ENCODE measurements around the gene DTX2. TPM values are rescaled to one million over a fixed set of nuclear protein-coding genes. Genes with fewer than 3 reads are reported as not detected.
"Not testable (repeated sequence)": the region's sequence is repeated elsewhere in the genome, so short reads cannot be mapped to it uniquely, and the experiment has no call there.

DTX2 gene
- polyA plus RNA-seq, 4 donors = 6.5 to 9.4 (median 7.5) TPM

DNA sequence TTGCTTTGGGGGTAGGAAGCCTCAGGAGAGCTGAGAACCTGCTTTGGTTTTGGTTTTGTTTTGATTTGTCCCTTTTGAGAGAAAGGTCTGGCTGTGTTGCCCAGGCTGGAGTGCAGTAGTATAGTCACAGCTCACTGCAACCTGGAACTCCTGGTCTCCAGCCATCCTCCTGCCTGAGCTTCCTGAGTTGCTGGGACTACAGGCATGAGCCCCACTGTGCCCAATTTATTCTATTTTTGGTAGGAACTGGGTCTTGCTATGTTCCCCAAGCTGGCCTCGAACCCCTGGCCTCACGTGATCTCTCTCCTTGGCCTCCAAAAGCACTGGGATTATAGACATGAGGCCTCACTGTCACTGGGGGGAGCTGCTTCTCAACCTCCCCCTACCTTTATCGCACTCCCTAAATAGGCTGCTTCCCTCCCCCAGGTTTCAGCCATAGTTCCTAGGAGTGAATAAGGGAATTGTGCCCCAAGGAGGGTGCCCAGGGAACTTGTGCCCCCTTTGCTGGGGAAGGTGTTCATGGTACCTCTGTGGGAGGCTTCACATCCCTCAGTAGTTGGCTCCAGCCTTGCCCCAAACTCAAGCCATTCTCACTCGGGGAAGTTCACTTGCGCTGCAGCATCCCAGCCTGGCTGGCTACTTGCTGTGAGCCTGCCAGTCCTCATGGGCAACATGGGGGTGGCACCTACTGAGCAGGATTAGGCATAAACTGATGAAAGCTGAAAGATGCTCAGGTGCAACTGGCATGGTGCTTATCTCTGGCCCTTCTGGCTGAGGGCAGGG lies 18.7 kb upstream of the DTX2 start:
- not testable (repeated sequence) for DNase-seq (ENCODE audit: low read depth in 4 of 4, low spot score in 3 of 4)

DNA sequence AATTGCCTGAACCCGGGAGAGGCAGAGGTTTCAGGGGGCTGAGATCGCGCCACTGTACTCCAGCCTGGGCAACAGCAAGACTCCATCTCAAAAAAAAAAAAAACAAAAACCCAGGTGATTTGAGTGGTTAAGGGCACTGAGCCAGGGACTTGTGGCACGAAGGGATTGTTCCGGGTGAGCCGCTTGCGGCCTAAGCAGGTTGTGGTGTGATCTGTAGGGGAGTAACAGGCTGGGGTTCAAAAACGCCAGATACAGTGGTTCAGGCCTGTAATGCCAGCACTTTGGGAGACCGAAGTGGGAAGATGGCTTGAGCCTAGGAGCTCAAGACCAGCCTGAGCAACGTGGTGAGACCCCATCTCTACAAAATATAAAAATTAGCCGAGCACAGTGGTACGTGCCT lies 17.7 kb upstream of the DTX2 start:
- not testable (repeated sequence) for DNase-seq (ENCODE audit: low read depth in 4 of 4, low spot score in 3 of 4)

DNA sequence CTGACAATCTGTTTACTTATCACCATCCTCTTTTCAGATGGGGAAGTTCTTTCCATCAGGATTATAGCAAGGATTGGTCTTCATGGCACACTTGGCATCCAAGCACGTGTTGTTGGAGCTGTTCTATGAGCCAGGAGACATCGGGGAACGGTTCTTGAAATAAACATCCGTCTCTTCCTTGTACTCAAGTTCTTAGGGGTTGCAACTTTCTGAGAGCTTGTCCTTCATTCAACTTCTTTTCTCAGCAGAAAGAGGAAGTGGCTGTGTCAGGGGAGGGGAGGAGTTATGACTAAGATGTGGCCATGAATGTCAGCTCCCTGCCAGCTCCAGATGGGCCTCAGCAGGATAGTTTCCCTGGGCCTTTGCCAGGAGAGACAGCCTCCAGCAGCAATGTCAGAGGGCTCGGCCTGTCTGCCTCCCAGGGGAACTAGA lies 15.9 kb upstream of the DTX2 start:
- not testable (repeated sequence) for DNase-seq (ENCODE audit: low read depth in 4 of 4, low spot score in 3 of 4)

DNA sequence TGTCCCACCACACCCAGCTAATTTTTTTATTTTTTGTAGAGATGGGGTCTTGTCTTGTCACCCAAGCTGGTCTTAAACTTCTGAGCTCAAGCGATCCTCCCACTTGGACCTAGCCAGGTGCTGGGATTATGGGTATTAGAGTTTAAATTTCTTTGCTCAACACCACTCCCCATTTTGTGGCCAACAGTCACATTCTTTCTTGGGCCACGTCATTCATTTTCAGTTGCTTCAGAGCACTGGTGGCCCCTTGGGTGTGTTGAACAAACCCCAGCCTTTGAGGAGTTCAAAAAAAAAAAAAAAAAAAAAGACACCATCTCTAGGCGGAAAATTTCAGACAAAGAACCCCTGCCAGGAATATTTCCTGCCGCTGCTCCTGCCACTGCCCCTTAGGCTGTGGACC lies 4.5 kb upstream of the DTX2 start:
- not testable (repeated sequence) for DNase-seq (ENCODE audit: low read depth in 4 of 4, low spot score in 3 of 4)

DNA sequence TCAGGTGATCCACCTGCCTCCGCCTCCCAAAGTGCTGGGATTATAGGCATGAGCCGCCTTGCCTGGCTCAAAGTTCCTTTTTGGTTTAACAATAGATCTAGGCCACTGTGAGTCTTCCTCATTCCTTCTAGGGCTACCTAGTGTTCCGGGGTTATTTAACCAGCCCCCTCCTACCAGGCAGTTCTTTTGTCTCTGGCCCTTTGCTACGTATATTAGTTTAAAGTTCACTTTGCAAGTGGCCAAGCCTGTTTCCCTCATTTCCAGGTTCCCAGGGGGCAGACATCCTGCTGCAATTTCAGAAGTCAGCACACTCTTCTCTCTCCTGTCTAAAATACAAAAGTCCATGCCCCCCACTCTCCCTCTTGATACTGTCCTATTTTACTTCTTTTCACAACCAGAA lies 3.0 kb upstream of the DTX2 start:
- DNase-seq (ENCODE audit: low read depth in 4 of 4, low spot score in 3 of 4) = not testable (repeated sequence)

DNA sequence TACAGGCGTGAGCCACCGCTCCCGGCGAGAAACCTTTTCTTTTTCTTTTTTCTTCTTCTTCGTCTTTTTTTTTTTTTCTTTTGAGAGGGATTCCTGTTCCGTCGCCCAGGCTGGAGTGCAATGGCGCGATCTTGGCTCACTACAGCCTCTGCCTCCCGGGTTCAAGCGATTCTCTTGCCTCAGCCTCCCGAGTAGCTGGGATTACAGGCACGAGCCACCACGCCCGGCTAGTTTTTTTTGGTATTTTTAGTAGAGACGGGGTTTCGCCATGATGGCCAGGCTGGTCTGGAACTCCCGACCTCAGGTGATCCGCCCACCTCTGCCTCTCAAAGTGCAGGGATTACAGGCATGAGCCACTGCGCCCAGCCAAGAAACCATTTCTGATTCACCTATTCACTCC lies 742 bp upstream of the DTX2 start:
- not testable (repeated sequence) for DNase-seq (ENCODE audit: low read depth in 4 of 4, low spot score in 3 of 4)

DNA sequence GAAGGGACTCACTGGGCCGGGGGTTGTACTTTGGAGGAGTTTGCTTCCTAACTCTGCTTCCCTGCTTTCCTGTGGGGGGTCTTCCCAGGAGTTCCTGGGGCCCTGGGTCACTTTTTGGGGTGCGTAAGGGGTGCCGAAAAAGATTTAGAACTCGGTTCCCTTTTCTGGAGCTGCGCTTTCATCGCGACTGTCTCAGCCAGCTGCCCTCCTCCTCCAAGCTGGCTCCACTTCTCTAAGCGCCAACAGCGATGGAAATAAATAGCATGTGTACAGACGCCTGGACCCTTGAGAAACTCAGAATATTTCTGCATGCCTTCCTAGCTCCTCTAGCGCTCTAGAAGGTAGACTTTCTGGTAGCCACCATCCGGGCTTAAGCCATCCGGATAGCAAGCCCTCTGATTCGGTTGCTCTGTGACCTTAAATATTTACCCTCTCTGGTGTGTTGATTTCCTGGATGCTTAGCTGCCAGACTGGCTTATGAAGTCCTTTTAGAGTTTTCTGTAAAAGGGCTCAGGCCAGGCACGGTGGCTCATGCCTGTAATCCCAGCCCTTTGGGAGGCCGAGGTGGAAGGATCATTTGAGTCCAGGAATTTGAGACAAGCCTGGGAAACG lies 868 bp downstream of the DTX2 start:
- not testable (repeated sequence) for DNase-seq (ENCODE audit: low read depth in 4 of 4, low spot score in 3 of 4)

DNA sequence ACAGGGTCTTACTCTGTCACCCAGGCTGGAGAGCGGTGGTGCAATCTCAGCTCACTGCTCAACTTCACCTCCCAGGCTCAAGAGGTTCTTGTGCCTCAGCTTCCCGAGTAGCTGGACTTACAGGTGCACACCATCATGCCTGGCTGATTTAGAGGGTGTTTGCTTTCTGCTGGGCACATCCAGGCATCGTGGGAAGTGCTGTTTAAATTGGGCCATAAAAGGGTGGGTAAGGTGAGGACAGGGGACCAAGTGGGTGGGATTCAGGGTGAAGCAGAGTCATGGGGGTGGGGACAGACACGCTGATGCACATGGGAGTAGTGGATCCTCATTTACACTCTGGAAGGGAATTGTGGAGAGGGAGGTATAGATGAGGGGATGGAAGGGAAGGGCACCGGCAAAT lies 3.5 kb downstream of the DTX2 start:
- DNase-seq (ENCODE audit: low read depth in 4 of 4, low spot score in 3 of 4) = not testable (repeated sequence)

DNA sequence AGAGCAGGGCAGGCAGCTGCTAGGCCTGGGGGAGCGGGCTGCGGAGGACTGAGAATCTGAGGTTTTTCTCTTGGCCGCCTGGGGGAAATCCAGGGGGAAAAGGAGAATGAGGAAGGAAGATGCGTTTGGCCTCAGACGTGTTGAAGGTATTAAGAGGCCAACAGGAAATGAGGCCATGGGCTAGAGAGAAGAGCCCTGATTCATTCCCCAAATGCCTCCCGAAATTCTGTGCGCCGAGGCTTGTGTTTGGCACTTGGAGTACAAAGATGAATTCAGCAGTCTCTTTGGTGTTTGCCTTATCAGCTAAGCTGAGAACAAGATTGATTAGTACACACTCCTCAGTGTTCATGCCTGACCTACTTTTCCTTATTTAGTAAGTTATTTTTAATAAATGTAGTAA lies 4.4 kb downstream of the DTX2 start:
- not testable (repeated sequence) for DNase-seq (ENCODE audit: low read depth in 4 of 4, low spot score in 3 of 4)

DNA sequence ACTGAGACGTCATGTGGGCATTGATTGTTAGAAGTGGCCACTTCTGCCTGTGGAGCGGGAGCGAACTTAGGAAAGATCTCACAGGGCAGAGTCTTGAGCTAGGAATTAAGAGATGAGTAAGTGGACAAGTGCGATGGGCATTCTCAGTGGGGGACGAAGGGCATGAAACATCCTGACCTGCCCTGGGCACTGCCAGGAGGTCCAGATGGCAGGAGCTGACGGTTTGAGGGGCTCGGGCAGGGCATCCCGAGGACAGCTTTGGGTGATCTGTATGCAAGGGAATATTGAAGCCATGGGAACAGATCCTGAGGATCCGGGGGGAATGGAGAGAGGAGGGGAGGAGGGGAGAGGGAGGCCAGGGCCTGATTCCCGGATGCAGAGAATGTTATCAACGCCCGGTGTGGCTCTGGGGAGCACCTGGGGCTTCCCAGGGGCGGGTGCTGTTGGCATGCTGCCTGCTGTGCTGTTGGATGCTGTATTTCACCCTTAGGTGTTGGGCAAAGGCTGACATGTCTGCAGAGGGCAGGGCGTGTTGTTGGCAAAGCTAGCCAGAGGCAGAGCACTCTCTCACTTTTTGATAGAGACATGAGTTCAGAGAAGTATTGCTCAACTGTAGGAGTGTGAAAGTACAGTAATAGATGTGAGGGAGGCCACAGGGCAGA lies 6.4 kb downstream of the DTX2 start:
- not testable (repeated sequence) for DNase-seq (ENCODE audit: low read depth in 4 of 4, low spot score in 3 of 4)

DNA sequence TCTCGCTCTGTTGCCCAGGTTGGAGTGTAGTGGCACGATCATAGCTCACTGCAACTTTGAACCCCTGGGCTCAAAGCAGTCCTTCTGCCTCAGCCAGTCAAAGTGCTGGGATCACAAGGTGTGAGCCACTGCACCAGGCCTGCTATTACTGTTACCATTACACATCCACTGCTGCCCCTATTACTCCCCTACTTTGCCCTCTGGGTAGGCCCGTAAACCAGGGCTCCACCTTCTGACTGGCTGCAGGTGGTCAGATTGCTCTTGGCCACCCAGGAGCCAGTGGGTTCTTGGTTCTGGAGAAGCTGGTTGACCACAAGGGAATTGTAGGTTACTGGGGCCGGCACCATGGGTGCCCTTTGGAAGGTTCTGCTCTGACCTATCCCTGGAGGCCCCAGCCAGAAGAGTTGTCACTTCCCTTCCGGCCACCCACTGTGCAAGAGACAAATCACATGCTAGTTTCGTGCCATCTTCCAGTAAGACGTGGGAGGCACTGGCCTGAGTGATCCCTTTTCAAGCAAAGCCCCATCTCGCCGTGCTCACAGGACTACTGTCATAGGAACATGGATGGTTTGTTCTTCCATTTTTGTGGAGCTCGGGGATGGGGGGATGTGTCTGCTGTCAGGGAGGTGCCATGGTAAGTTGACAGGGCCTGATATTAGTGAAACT lies 10.2 kb downstream of the DTX2 start:
- not testable (repeated sequence) for DNase-seq (ENCODE audit: low read depth in 4 of 4, low spot score in 3 of 4)

DNA sequence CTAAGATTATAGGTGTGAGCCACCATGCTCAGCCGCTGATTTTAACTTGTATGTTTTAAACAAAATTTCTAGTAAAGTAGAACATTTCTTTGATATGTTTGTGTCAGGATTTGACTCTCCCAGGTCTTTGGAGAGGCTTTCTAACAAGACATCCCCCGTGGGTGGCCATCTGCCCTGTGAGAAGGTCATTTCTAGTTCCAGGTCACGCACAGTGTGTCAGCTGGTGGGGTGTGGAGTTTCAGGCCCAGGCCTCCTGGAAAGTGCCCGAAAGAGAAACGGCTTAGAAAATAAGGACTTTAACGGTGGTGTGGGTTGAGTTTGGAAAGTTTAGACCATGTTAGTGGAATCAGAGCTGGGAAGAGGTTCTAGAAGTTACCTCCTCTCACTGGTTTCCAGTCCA lies 11.6 kb downstream of the DTX2 start:
- DNase-seq (ENCODE audit: low read depth in 4 of 4, low spot score in 3 of 4) = not testable (repeated sequence)

DNA sequence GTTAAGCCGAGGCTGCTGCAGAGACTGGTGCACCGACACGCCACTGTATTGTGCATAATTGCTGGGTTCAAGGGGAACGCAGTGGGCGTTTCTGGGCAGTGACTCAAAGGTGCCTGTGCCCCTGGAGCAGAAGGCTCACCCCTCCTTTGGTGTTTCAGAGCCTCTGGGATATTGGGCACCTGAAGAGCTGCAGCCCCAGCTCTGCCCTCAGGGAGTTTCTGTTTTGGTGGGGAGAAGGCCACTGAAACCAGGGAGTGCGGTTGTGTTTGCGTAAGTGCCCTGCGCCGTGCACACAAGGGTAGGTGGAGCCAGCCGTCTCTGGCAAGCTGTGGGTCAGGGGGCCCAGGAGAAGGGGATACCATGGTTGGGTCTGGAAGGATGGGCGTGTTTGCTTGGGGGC lies 14.8 kb downstream of the DTX2 start:
- not testable (repeated sequence) for DNase-seq (ENCODE audit: low read depth in 4 of 4, low spot score in 3 of 4)

DNA sequence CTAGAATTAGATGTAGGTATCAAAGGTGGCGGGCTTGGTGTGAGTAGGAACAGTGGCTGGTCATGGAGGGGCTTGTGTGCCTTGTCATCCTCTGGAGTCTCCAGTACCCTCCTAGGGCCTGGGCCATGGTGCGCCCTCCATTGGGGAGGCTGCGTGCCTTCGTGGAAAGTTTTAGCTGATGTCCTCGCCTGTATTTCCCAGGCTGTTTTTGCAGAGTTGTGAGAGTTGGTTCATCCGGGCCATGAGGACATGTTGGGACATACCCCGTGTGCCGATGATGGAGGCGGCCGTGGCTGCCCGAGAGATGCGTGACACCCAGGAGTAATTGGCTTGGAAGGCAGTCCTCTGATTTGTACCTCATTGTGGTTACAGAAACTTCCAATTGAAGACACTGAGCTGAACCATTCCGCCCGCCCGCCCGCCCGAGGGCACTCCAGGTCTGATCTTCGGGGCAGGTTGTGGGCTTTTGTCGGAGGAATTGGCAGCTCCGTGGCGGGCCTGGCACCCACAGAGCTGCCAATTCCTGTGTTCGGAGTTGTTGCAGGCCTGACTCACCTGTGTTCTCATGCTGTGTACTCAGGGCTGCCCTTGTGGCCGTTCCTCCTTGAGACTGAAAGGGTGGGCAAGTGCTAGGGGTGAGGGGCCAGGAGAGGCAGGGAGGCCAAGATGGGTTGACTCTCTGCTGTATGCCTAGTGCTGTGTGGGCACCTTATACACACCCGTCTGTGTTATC lies 15.4 kb downstream of the DTX2 start:
- DNase-seq (ENCODE audit: low read depth in 4 of 4, low spot score in 3 of 4) = not testable (repeated sequence)

DNA sequence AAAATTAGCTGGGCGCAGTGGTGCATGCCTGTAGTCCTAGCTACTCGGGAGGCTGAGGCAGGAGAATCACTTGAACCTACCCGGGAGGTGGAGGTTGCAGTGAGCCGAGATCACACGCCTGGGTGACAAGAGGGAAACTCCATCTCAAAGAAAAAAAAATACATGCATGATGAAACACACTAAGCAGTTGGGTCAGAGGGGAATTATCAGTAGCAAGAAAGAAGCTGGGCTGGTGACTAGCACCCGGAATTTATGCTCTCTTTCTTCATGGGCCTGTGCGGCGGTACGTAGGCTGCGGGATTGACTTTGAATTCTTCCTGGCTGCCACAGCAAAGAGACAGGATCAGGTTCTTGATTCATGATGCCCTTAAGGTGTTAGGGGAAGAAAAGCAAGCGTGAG lies 18.1 kb downstream of the DTX2 start:
- DNase-seq (ENCODE audit: low read depth in 4 of 4, low spot score in 3 of 4) = not testable (repeated sequence)

DNA sequence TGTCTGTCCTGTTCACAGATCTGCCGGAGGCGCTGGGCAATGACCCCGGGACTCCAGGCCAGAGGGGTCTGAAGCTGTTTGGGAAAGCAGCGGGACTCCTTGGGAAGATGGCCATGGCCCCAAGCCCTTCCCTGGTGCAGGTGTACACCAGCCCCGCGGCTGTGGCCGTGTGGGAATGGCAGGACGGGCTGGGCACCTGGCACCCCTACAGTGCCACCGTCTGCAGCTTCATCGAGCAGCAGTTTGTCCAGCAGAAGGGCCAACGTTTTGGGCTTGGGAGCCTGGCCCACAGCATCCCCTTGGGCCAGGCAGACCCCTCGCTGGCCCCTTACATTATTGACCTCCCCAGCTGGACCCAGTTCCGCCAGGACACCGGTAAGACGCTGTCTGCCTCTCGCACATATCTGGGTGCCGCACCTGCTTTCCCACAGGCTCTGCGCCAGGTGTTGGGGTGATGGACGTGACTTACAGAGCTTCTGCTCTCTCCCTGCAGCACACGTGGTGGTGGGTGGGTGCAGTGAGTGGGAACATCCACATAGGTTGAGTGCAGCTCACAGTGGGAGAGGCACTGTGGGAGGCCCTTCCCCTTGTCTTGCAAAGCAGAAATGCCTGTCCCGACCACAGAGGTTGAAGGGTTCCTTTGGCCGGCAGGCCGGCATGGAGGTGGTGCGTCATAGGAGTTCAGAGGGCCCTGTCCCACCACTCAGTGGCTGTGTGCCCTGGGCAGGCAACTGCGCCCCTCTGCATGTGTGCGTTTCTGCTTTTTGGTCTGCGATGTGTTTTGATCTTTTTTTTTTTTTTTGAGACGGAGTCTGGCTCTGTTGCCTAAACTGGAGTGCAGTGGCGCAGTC lies 19.1 kb downstream of the DTX2 start:
- not testable (repeated sequence) for DNase-seq (ENCODE audit: low read depth in 4 of 4, low spot score in 3 of 4)

DNA sequence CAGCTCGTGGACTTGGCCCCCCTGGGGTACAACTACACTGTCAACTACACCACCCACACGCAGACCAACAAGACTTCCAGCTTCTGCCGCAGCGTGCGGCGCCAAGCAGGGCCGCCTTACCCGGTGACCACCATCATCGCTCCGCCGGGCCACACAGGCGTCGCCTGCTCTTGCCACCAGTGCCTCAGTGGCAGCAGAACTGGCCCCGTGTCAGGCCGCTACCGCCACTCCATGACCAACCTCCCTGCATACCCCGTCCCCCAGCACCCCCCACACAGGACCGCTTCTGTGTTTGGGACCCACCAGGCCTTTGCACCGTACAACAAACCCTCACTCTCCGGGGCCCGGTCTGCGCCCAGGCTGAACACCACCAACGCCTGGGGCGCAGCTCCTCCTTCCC lies 21.2 kb downstream of the DTX2 start:
- DNase-seq (ENCODE audit: low read depth in 4 of 4, low spot score in 3 of 4) = not testable (repeated sequence)

DNA sequence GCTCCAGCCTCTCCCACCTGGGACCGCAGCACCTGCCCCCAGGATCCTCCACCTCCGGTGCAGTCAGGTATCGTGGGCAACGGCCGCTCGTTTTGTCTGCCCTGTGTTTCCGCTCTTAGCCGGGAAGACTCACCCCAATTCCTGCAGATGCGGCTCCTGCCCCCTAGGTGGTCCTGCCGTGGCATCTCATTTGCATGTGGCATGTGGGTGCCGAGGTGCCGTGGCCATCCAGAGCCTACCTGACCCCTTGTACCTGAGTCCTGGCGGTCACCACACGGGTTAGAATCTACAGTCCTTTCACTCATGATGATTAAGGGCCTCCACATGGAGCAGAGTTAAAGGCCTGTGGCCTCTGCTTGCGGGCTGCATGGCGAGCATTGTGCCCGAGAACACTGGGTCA lies 21.6 kb downstream of the DTX2 start:
- not testable (repeated sequence) for DNase-seq (ENCODE audit: low read depth in 4 of 4, low spot score in 3 of 4)

DNA sequence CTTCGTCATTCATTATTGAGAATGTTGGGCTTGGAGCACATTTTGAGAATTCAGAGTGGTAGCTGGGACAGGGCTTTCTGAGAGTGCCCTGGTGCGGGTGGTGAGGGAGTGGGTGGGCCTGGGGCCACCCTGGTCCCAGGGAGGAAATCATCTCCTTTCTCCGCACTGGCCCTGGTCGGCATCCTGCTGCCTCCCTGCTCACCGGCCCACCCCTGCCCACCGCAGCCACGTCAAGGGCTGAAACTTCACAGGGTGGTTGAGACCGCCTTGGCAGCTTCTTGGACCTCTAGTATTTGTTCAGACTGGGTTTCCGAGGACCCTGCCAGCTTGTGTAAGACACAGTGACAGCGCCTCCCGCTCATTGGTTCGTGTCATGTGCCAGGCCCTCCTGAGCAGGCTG lies 22.9 kb downstream of the DTX2 start:
- not testable (repeated sequence) for DNase-seq (ENCODE audit: low read depth in 4 of 4, low spot score in 3 of 4)

Measured in right renal pelvis (tissue), 4 donors.